Stomach (tissue), 4 donors: ENCODE data around the gene NDUFA12.

Experiments
- POLR2A ChIP-seq, 4 donors: fragments of 450-650 bp; IDR thresholded peaks; one replicate each; pipeline ENCODE4 v1.6.1; 2016; ENCODE audit warnings: antibody characterized with exemption in 4 of 4, control low read depth in 2 of 4, mild to moderate bottlenecking in 1 of 4, moderate library complexity in 1 of 4
- TF ChIP-seq, protein P1 (sequence below), 7 experiments: fragments of 450-650 bp in 4 of 7; fragments of 200-600 bp in 3 of 7; sonication (generic) in 3 of 7; IDR thresholded peaks; one replicate each; pipeline ENCODE4 v1.5.1; 2016 to 2019; ENCODE audit warnings: antibody characterized with exemption in 7 of 7, control low read depth in 2 of 7, mild to moderate bottlenecking in 1 of 7

DNA sequence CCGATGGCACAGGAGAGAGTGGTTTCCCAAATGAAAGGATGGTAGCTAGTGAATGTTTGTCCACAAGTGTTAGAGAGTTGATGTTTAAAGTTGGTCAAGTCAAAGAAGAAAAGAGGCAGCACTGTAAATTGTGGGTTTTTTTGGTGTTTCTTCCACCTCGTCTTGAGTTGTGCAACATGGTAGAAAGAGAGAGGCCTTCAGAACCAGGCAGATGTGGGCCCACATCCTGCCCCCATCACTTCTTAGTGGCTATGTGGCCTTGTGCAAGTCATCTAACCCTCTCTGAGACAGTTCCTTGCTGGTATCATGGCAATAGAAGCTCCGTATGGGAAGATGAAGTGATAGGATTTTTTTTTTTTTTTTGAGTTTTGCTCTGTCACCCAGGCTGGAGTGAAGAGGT is 60.8 kb downstream of the NDUFA12 start:
- TF ChIP-seq, protein P1, sequence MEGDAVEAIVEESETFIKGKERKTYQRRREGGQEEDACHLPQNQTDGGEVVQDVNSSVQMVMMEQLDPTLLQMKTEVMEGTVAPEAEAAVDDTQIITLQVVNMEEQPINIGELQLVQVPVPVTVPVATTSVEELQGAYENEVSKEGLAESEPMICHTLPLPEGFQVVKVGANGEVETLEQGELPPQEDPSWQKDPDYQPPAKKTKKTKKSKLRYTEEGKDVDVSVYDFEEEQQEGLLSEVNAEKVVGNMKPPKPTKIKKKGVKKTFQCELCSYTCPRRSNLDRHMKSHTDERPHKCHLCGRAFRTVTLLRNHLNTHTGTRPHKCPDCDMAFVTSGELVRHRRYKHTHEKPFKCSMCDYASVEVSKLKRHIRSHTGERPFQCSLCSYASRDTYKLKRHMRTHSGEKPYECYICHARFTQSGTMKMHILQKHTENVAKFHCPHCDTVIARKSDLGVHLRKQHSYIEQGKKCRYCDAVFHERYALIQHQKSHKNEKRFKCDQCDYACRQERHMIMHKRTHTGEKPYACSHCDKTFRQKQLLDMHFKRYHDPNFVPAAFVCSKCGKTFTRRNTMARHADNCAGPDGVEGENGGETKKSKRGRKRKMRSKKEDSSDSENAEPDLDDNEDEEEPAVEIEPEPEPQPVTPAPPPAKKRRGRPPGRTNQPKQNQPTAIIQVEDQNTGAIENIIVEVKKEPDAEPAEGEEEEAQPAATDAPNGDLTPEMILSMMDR (IDR thresholded peaks at IDR 0.05): no peak
- TF ChIP-seq POLR2A (IDR thresholded peaks at IDR 0.05): no peak
